ENCODE measurements around the gene MEN1.

DNA sequence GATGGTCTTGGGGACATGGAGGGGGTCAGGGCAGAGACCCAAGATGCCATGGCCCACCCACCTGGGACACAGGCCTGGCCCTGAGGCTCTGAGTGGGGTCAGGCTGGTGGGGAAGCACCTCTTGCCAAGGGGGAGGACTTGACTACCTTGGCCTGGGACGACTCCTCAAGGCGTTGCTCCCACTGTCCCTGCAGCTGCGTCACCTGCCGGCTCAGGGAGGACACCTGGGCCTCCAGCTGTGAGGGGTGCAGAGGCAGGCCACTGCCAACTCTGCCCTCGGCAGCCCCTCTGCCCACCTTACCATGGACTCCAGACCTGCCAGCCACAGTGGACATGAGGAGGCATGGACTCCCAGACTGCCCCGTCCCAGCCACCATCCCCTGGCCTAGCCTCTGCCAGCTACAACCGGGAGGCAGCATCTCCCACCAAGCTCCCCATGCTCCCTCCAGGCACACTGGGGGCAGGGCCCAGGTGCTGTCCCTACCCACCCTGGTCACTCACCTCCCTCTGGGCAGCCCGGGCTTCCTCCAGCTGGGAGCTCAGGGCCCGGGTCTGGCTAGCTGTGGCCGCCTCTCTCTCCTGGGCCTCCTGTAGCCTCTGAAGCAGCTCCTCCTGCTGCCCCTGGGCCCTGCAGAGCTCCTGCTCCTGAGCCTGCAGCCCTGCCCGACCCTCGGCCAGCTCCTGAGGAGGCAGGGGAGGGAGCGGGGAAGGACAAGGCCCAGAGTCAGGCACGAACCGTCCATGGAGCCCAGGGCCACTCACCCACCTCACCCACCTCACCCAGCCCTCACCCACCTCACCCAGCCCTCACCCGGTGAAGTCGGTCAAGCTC lies 25.5 kb upstream of the MEN1 start:
- no peak for TF ChIP-seq POLR2AphosphoS5 (IDR thresholded peaks at IDR 0.05; ENCODE audit: low read depth, low read length)
- TF ChIP-seq, protein P1, sequence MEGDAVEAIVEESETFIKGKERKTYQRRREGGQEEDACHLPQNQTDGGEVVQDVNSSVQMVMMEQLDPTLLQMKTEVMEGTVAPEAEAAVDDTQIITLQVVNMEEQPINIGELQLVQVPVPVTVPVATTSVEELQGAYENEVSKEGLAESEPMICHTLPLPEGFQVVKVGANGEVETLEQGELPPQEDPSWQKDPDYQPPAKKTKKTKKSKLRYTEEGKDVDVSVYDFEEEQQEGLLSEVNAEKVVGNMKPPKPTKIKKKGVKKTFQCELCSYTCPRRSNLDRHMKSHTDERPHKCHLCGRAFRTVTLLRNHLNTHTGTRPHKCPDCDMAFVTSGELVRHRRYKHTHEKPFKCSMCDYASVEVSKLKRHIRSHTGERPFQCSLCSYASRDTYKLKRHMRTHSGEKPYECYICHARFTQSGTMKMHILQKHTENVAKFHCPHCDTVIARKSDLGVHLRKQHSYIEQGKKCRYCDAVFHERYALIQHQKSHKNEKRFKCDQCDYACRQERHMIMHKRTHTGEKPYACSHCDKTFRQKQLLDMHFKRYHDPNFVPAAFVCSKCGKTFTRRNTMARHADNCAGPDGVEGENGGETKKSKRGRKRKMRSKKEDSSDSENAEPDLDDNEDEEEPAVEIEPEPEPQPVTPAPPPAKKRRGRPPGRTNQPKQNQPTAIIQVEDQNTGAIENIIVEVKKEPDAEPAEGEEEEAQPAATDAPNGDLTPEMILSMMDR (IDR thresholded peaks at IDR 0.05): no peak
- no peak for TF ChIP-seq SIN3A (IDR thresholded peaks at IDR 0.05; ENCODE audit: borderline replicate concordance, insufficient read depth, low read depth, low read length)
- TF ChIP-seq REST (IDR thresholded peaks at IDR 0.05; ENCODE audit: insufficient read depth in 1 of 2, low read depth in 2 of 2, low read length in 1 of 2): no peak

All from Panc1 (cell line).